SJCRH30 (cell line): ENCODE results near the gene NEDD4L. TPM values are rescaled to one million over a fixed set of nuclear protein-coding genes. Genes with fewer than 3 reads are reported as not detected.

Experiments
- DNase-seq, 2 experiments: peaks; one replicate each; pipeline ENCODE4 v3.0.0-alpha.2; 2015 to 2020
- H3K27ac ChIP-seq: fragments of 250-450 bp; sonication (Bioruptor Pico); 2 replicates; pipeline ENCODE4 v1.5.1; 2020; ENCODE audit warnings: mild to moderate bottlenecking, moderate library complexity
- H3K27me3 ChIP-seq: fragments of 250-450 bp; sonication (Bioruptor Pico); 2 replicates; pipeline ENCODE4 v1.5.1; 2020; ENCODE audit warnings: mild to moderate bottlenecking, moderate library complexity
- H3K36me3 ChIP-seq: fragments of 250-450 bp; sonication (Bioruptor Pico); 2 replicates; pipeline ENCODE4 v1.5.1; 2020; ENCODE audit warnings: mild to moderate bottlenecking, moderate library complexity
- H3K4me1 ChIP-seq: fragments of 250-450 bp; sonication (Bioruptor Pico); 2 replicates; pipeline ENCODE4 v1.5.1; 2020; ENCODE audit warnings: mild to moderate bottlenecking, moderate library complexity
- H3K4me3 ChIP-seq: fragments of 250-450 bp; sonication (Bioruptor Pico); 2 replicates; pipeline ENCODE4 v1.5.1; 2020; ENCODE audit warnings: mild to moderate bottlenecking, moderate library complexity
- H3K9me3 ChIP-seq: fragments of 250-450 bp; sonication (Bioruptor Pico); replicated peaks from 2 replicates; pipeline ENCODE4 v1.5.1; 2020; ENCODE audit warnings: mild to moderate bottlenecking, moderate library complexity
- total RNA-seq: library from RNA; depleted of rRNA; stranded (reverse); fragments of >200 nt; shearing (Covaris generic); gene quantifications from 2 replicates; pipeline ENCODE4 v1.2.3, GENCODE V29; 2014

The NEDD4L gene
- total RNA-seq, 1 experiment from 2014 or later: 29.3 TPM

DNA sequence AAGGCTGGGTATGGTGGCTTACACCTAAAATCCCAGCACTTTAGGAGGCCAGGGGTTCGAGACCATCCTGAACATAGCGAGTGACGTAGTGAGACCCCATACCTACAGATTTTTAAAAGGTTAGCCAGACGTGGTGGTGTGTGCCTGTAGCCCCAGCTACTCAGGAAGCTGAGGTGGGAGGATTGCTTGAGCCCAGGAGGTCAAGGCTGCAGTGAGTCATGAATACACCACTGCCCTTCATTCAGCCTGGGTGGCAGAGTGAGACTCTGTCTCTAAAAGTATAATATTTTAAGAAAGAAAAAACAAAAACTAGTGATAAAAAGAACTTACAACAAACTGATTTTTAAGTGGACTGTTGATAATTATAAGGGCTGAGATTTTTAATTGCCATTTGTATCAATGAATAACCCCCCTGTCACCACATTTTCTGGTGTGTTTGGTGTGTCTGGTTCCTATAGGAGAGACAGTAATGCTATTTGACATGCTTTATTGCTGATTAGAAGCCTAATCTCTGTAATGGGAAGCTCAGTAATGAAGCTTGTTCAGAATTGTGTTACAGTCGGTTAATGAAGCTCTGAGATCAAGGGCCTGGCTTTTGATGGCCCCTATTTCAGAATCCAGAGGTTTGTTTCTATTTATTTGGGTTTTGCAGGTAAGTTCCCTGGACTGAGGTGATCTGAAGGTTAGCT is 147.0 kb downstream of the NEDD4L start:
- DNase-seq: no peak
- no peak overlapping the region for H3K27ac ChIP-seq
- H3K4me1 ChIP-seq: peaks cover 9% of the 10 kb centered on the region
- no peaks in the 10 kb centered on the region for H3K36me3 ChIP-seq
- H3K4me3 ChIP-seq: no peak overlapping the region
- no peaks in the 10 kb centered on the region for H3K9me3 ChIP-seq
- H3K27me3 ChIP-seq: no peaks in the 10 kb centered on the region

- peaks cover 14% of the 10 kb centered on the region for H3K4me1 ChIP-seq
- H3K27ac ChIP-seq: no peak overlapping the region
- H3K27me3 ChIP-seq: no peaks in the 10 kb centered on the region
- H3K4me3 ChIP-seq: no peak overlapping the region
- H3K9me3 ChIP-seq: no peaks in the 10 kb centered on the region
- no peaks in the 10 kb centered on the region for H3K36me3 ChIP-seq
- no peak for DNase-seq
These were observed 147.6 kb downstream of the NEDD4L start for GRCh38 chr18:58191626-58192025.

DNA sequence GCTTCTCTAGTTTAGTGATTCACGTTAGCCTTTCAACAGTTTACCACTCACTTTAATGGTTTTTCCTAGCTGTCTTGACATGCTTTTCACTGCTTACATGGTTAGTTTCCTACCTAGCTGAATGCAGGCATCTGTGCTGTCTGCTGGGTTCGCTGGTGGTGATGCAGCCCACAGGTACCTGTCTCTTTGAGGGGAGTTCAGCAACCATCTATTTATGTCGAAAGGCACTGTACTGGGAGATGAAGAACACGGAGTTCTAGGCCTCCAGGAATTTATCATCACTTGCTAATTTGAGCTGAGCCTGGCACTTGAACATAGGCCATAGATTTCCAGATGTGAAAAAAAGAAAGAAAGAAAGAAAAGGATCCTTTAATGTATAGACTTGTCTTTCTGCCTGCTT is 148.5 kb downstream of the NEDD4L start:
- Histone ChIP-seq H3K27ac (no peak overlapping the region), H3K36me3 (no peaks in the 10 kb centered on the region), H3K9me3 (no peaks in the 10 kb centered on the region), H3K27me3 (no peaks in the 10 kb centered on the region), H3K4me1 (peaks cover 21% of the 10 kb centered on the region), H3K4me3 (no peak overlapping the region)
- no peak for DNase-seq

GRCh38 chr18:58194028-58194427 is 150.0 kb downstream of the NEDD4L start:
- no peaks in the 10 kb centered on the region for H3K9me3 ChIP-seq
- no peaks in the 10 kb centered on the region for H3K27me3 ChIP-seq
- DNase-seq: peak in 1 of 2 experiments; percentile 19
- H3K4me1 ChIP-seq: peaks cover 21% of the 10 kb centered on the region
- no peak overlapping the region for H3K4me3 ChIP-seq
- H3K27ac ChIP-seq: no peak overlapping the region
- H3K36me3 ChIP-seq: no peaks in the 10 kb centered on the region

DNA sequence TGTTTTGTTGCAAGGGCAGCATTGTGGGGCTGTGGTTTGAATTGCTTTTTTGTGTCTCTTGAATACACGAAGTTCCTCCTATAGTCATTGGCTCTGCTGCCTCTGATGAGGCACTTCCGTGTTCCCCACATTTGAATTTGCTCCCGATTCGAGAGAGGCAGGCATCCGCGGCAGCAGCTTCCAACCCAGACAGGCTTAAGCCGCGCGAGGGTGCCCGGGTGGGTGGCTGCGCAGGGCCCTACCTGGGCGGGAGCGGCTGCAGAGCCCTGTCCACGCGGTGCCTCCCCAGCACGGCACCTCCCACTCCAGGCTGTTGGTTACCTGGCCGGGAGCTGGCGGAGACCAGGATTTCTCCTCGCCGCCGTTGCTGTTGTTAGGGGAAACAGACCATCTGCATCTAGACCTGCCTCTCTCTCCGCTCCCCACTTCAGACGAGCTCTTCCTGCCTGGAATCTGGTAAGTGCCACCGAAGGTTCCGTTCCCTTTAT is 151.3 kb downstream of the NEDD4L start:
- peaks cover 15% of the 10 kb centered on the region for H3K4me1 ChIP-seq
- no peak for DNase-seq
- no peaks in the 10 kb centered on the region for H3K36me3 ChIP-seq
- no peaks in the 10 kb centered on the region for H3K9me3 ChIP-seq
- H3K27ac ChIP-seq: no peak overlapping the region
- no peak overlapping the region for H3K4me3 ChIP-seq
- no peaks in the 10 kb centered on the region for H3K27me3 ChIP-seq

DNA sequence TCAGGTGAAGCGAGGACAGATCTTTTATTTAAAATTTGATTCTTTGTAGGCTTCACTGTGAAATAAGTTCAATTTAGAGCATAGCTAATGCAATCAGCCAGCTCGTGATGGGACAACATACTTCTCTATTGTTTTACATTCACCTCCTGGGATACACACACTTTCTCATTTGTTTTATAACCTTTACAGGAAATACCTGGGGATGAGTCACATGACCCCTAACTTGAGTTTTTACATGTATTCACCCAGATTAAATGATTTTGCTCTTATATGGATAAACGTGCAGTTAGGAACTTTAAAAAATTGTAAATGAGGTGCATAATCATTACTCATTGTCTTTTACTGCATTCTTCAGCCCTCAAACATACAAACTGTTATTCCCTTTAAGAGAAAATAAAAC is 152.1 kb downstream of the NEDD4L start:
- DNase-seq: no peak
- Histone ChIP-seq H3K9me3 (no peaks in the 10 kb centered on the region), H3K4me1 (peaks cover 15% of the 10 kb centered on the region), H3K27me3 (no peaks in the 10 kb centered on the region), H3K36me3 (no peaks in the 10 kb centered on the region), H3K27ac (peak overlapping the region; percentile 59), H3K4me3 (no peak overlapping the region)

DNA sequence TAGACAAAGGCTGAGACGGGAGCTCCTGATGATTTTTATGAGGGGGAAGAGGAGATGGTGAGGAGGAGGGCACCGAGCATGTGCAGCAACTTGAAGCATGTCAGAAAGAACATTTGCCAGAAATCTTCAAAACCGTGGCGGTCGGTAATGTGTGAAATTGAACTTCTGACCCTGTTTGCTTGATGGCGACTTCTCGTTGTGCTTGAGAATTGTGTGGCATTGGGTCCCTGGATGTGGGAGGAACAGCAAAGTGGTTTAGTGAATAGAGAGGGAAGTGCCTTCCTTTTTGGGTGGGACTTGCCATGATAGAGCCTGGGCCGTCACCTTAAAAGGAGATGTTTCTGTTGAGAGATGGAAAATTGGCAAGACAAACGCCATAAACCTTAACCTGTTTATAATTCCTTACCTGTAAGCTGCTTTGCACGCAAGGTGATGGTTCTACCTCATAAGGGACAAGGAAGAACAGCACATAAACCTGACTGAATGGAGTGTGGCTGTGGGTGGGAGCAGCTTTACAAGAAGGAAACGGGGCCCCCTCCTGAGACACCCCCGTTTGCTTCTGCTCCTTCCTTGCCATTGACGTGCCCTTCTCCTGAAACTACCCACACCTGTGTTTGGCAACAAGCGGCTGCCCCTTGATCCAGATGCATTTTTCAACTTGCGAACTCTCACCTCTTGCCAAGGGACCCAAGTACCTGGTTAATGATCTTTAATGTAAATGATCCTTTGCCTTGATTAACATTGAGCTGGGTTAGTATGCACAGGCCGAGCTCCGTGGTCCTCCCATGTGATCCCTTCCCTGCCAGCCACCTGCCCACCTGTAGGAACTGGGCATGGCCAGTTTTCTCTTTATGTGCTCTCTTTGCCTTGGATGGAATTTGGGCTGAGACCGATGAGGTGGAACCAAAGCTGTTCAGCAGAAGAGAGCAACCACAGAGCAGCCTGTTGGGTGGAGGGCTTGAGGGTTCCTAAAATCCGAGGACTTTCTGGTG is 153.2 kb downstream of the NEDD4L start:
- Histone ChIP-seq H3K27me3 (no peaks in the 10 kb centered on the region), H3K4me3 (no peak overlapping the region; the same call in 1 of the 2 replicates), H3K36me3 (no peaks in the 10 kb centered on the region), H3K4me1 (peaks cover 15% of the 10 kb centered on the region), H3K9me3 (no peaks in the 10 kb centered on the region), H3K27ac (peak overlapping the region; percentile 59)
- peak; percentile 55 to 81 for DNase-seq

DNA sequence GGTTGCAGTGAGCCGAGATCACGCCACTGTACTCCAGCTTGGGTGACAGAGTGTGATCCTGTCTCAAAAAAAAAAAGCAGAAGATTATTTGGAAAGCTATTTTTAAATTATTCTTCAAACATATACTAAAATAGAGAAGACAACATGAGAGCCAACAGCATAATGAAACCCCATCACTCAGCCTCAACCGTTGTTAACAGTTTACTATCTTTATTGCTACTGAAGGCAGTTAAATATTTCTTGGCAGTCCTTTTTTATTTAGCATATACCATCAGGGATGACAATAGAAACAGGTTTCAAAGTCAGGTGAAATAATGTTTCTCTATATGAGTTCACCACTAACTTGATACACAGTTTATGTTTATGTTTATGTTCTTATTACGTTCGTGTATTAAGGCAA is 157.2 kb downstream of the NEDD4L start:
- Histone ChIP-seq H3K27ac (no peak overlapping the region), H3K4me1 (peaks cover 9% of the 10 kb centered on the region), H3K4me3 (no peak overlapping the region), H3K27me3 (no peaks in the 10 kb centered on the region), H3K9me3 (no peaks in the 10 kb centered on the region), H3K36me3 (no peaks in the 10 kb centered on the region)
- no peak for DNase-seq

GRCh38 chr18:58201733-58202730 is 158.0 kb downstream of the NEDD4L start:
- H3K4me3 ChIP-seq: no peak overlapping the region
- no peak overlapping the region for H3K27ac ChIP-seq
- H3K4me1 ChIP-seq: peaks cover 3% of the 10 kb centered on the region
- no peaks in the 10 kb centered on the region for H3K27me3 ChIP-seq
- no peak for DNase-seq
- no peaks in the 10 kb centered on the region for H3K9me3 ChIP-seq
- no peaks in the 10 kb centered on the region for H3K36me3 ChIP-seq

DNA sequence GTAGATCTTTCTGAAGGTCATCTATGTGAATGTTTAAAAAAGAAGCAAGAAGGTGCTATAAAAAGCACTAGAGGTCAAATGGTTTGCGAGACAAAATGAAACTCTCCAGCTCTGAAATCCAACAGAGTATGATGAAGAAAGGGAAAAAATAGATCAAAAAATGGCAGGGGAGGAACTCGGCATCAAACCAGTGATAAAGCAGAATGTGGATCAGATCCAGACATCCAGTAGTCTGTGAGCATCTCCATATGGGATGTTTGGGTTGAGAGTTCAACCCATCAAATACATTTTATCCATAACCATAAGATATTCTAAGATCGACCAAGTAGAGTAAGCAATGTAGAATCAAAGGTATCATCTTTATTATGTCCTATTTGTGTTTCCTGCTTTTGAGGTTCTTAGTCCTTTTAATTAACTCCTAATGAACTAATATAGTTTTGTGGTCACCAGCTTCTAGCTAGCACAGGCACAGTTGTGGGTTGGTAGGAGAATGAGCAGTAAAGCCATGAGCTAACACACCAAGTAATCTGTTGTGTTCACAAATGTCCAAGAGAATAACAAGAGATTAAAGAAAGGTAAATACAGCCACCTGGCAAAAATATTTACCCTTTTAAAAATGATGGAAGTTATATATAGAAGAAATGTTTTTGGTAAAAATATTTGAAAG is 160.9 kb downstream of the NEDD4L start:
- H3K27ac ChIP-seq: no peak overlapping the region
- no peaks in the 10 kb centered on the region for H3K9me3 ChIP-seq
- H3K36me3 ChIP-seq: no peaks in the 10 kb centered on the region
- DNase-seq: no peak
- H3K4me1 ChIP-seq: no peaks in the 10 kb centered on the region
- H3K4me3 ChIP-seq: no peak overlapping the region
- no peaks in the 10 kb centered on the region for H3K27me3 ChIP-seq

GRCh38 chr18:58205443-58206160 is 161.6 kb downstream of the NEDD4L start:
- Histone ChIP-seq H3K36me3 (no peaks in the 10 kb centered on the region), H3K27me3 (no peaks in the 10 kb centered on the region), H3K27ac (no peak overlapping the region), H3K4me3 (no peak overlapping the region), H3K4me1 (no peaks in the 10 kb centered on the region), H3K9me3 (no peaks in the 10 kb centered on the region)
- peak in 1 of 2 experiments; percentile 26 for DNase-seq

- Histone ChIP-seq H3K36me3 (no peaks in the 10 kb centered on the region), H3K4me1 (no peaks in the 10 kb centered on the region), H3K4me3 (no peak overlapping the region), H3K9me3 (no peaks in the 10 kb centered on the region), H3K27ac (no peak overlapping the region), H3K27me3 (no peaks in the 10 kb centered on the region)
- no peak for DNase-seq
These were observed 163.6 kb downstream of the NEDD4L start for GRCh38 chr18:58207520-58208152.
